Left lung (tissue), 10 donors: Measurements from ENCODE around the gene YAP1. TPM values are rescaled to one million over a fixed set of nuclear protein-coding genes. Genes with fewer than 3 reads are reported as not detected.

Experiments
- ATAC-seq: fragments of 200-7000 bp; cut with Tn5 transposase; one replicate; pipeline ENCODE4 v1.9.1; 2020; ENCODE audit warnings: moderate library complexity
- DNase-seq, 4 donors: peaks; one replicate each; pipeline ENCODE4 v3.0.0-alpha.2; 2013 to 2020
- H3K27ac ChIP-seq, 2 donors: fragments of 200-600 bp; sonication (generic) in 1 of 2; one replicate each; pipeline versions ENCODE4 v1.5.0 to v1.8.0; 2020 to 2021
- H3K27me3 ChIP-seq, 2 donors: fragments of 200-600 bp; sonication (generic) in 1 of 2; one replicate each; pipeline versions ENCODE4 v1.5.0 to v1.8.0; 2020 to 2021
- H3K36me3 ChIP-seq, 2 donors: fragments of 200-600 bp; sonication (generic) in 1 of 2; one replicate each; pipeline versions ENCODE4 v1.5.0 to v1.8.0; 2020 to 2021
- H3K4me1 ChIP-seq, 2 donors: fragments of 200-600 bp; one replicate each; pipeline ENCODE4 v1.8.0; 2021
- H3K4me3 ChIP-seq, 2 donors: fragments of 200-600 bp; sonication (generic) in 1 of 2; one replicate each; pipeline versions ENCODE4 v1.5.0 to v1.8.0; 2020 to 2021; ENCODE audit warnings: mild to moderate bottlenecking in 1 of 2
- H3K9me3 ChIP-seq, 2 donors: fragments of 200-600 bp; sonication (generic) in 1 of 2; one replicate each; pipeline versions ENCODE4 v1.5.0 to v1.8.0; 2020 to 2021
- intact Hi-C, 2 donors: fragments of 100-400 bp; cut with DNase I; formaldehyde crosslinking; loops; one replicate each; pipeline versions ENCODE4 v1.11.2 to v1.14.2; 2022
- polyA plus RNA-seq, 6 donors: library from polyadenylated mRNA; unstranded; fragments of 120-200 nt; gene quantifications; one replicate each; pipeline ENCODE4 v1.2.1, GENCODE V29; 2013; ENCODE audit not compliant: insufficient read length in 6 of 6
- total RNA-seq, 2 donors: library from RNA; stranded (reverse); fragmentation: NEBNext Ultra II Directional; extraction: Animal tissue kit (Norgen Biotek cat#: 25700); gene quantifications; one replicate each; pipeline ENCODE4 v1.2.1, GENCODE V29; 2021
- TF ChIP-seq, protein P1 (sequence below), 2 donors: fragments of 200-600 bp; sonication (generic) in 1 of 2; IDR thresholded peaks; one replicate each; pipeline versions ENCODE4 v1.5.0 to v1.8.0; 2021; ENCODE audit warnings: antibody characterized with exemption in 2 of 2
- donor health status: DM: no; HTN: yes; CAD: no.
- donor health status: DM: no; HTN: no; CAD: no.

The YAP1 gene
- total and polyA plus RNA-seq, 8 donors = 105 to 384 (median 335) TPM

DNA sequence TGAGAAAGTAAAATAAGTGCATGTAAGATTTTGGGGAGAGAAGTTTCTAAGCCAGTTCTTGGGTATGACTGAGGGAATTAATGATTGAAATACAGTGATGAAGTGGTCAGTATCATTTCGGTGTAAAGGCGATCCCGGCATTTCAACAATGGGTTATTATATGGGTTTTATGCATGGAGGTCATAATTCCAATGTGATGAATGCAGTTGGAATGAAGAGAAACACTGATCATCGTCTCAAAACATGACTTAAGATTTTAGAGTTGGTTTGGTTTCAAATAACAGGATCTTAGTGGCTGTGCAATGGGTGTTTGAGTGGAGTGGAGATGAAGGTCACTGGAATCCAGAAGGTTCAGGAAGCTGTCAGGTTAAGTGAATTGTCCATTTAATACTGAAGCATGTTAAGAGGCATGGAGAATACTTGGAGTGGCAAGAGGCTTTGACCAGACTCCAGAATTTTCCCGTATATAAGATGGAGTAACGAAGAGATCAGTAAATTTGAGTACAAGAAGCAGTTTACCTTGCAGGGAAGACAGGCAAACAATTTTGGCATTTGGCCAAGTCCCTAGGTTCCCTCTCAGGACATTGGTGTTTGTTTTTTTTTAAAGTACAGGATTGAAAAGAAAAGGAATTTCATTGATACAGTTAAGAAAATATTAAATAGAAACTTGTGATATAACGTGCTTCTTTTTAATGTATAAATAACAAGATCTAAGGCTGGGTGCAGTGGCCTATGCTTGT is 110.7 kb downstream of the YAP1 start:
- Histone ChIP-seq H3K9me3 (no peaks in the 10 kb centered on the region), H3K27me3 (no peaks in the 10 kb centered on the region), H3K36me3 (no peaks in the 10 kb centered on the region), H3K4me3 (no peak overlapping the region), H3K4me1 (peaks cover 3 to 7% of the 10 kb centered on the region in 2 donors), H3K27ac (no peak overlapping the region)
- DNase-seq (no peak), ATAC-seq (peak; percentile 36)
- TF ChIP-seq, protein P1, sequence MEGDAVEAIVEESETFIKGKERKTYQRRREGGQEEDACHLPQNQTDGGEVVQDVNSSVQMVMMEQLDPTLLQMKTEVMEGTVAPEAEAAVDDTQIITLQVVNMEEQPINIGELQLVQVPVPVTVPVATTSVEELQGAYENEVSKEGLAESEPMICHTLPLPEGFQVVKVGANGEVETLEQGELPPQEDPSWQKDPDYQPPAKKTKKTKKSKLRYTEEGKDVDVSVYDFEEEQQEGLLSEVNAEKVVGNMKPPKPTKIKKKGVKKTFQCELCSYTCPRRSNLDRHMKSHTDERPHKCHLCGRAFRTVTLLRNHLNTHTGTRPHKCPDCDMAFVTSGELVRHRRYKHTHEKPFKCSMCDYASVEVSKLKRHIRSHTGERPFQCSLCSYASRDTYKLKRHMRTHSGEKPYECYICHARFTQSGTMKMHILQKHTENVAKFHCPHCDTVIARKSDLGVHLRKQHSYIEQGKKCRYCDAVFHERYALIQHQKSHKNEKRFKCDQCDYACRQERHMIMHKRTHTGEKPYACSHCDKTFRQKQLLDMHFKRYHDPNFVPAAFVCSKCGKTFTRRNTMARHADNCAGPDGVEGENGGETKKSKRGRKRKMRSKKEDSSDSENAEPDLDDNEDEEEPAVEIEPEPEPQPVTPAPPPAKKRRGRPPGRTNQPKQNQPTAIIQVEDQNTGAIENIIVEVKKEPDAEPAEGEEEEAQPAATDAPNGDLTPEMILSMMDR (IDR thresholded peaks at IDR 0.05) = no peak
- intact Hi-C loops = no loop called here

DNA sequence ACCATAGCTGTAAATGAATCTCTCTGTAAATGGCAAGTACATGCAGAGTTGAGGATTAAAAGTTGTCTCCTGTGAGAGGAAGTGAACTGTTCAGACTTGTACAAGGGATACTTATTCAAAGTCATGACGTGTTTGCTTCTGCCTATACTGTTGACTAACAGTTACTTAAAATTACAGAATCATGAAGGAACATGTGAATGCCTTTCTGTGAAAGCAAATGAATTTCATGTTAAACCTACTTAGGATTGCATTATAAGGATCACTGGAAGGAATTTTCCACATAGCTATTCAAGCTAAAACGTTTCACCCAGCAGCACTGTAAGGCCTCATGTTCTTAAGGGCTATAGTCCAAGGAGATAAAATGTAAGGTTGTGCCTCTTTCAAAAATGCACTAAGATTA is 113.6 kb downstream of the YAP1 start:
- DNase-seq (peak in 1 of 4 donors; percentile 17), ATAC-seq (no peak)
- intact Hi-C loops = no loop called here

DNA sequence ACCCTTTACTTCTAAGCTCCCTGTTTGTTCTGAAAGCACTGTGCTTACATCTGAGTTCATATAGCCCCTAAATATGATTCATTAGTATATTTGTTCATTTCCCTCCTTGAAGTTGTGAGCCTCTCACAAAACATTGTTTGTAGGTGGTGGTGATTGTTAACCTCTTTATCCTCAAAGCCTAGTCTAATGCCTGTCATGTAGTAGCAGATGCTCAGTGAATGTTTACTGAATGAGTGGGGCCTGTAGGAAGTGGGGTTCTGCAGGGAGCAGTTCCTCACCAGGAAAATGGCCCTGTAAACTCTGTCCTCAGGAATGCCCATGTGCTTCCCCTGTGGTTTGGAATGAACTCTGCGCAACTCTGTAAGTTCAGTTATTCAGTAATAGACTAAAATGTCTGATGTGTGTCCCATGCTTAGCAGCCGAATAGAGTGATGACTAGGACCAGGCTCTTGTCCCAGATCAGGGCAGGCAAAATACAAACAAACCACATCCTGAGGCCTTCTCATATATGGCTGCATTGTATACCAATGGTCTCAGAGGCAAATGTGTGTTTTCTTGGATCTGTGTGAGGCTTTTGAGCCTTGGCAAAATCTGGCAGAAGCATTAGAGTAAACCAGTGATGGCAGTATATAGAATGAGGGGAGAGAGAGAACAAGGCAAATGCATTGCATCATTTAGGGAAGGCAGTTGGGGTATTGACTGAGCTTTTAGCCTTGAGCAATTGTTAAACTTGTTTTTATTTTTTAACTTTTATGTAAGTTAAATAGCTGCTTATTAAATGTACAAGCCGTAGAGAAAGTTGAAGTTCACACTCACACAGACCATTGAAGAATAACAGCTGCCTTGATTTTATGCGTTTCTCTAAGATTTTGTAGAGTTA is 115.7 kb downstream of the YAP1 start:
- DNase-seq (peak in 2 of 4 donors; percentile 30 to 37), ATAC-seq (peak; percentile 36)
- TF ChIP-seq, protein P1 (IDR thresholded peaks at IDR 0.05) = no peak
- Histone ChIP-seq H3K9me3 (no peaks in the 10 kb centered on the region), H3K27me3 (no peaks in the 10 kb centered on the region), H3K4me3 (no peak overlapping the region), H3K36me3 (peaks cover 0 to 5% of the 10 kb centered on the region in 2 donors), H3K4me1 (peaks cover 3 to 13% of the 10 kb centered on the region in 2 donors), H3K27ac (peak overlapping the region; percentile 37 to 57)
- intact Hi-C loops = no loop called here

More for the DNA sequence above, 113.6 kb downstream of the YAP1 start:
- Histone ChIP-seq H3K27ac (no peak overlapping the region), H3K4me3 (no peak overlapping the region), H3K9me3 (no peaks in the 10 kb centered on the region), H3K36me3 (peaks cover 0 to 5% of the 10 kb centered on the region in 2 donors), H3K27me3 (no peaks in the 10 kb centered on the region), H3K4me1 (peaks cover 3 to 13% of the 10 kb centered on the region in 2 donors)
- TF ChIP-seq, protein P1 (IDR thresholded peaks at IDR 0.05) = no peak

DNA sequence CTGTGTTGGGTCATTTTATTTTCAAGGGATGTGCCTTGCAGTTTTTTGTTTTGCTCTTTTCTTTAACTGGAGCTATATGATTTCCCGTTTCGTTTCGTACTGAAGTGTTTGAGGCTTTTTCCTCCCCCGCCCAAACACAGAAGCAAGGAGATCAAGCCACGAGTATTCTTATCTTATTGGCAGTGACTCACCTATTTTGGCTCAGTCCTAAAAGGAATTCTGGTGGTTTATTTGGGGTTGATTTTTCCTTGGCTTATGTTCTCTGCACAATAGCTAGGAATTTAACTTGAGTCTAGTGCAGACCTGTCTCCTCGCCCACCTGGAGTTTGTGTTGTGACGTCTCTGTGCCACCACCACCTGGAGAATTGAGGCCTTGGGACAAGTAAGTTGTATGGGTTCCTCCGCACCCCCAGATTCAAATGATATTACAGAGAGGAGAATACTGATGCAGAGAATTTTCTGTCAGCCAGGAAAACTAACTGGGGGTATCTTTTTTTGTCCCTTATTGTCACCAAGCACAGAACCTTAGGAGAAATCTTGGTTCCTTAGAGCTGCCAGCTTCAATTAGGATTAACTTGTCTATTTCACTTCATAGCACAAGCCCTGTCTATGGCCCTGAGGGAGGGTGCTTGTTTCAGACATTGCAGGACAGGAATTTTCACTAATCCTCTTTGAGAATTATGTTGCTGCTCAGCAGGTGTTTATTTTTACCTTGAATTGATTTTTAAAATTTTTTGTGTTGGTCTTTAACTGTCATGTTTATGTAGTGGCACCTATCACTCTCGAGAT is 116.6 kb downstream of the YAP1 start:
- Histone ChIP-seq H3K4me1 (peaks cover 3 to 13% of the 10 kb centered on the region in 2 donors), H3K27me3 (no peaks in the 10 kb centered on the region), H3K36me3 (peaks cover 0 to 5% of the 10 kb centered on the region in 2 donors), H3K9me3 (no peaks in the 10 kb centered on the region), H3K4me3 (no peak overlapping the region), H3K27ac (peak overlapping the region; percentile 37 to 57)
- ATAC-seq = peak; percentile 73
- intact Hi-C loops = no loop called here
- TF ChIP-seq, protein P1 (IDR thresholded peaks at IDR 0.05) = no peak
- no peak for DNase-seq
